KOPT-K1 (cell line): ENCODE results near the gene SLC8A3.

Experiments used
- H3K27ac ChIP-seq: fragments of 200-600 bp; sonication (generic); 2 replicates; pipeline ENCODE4 v1.5.1; 2016; ENCODE audit warnings: antibody characterized with exemption, mild to moderate bottlenecking, low read depth, low read length; ENCODE audit not compliant: poor library complexity, severe bottlenecking
- H3K36me3 ChIP-seq: fragments of 200-600 bp; sonication (generic); 2 replicates; pipeline ENCODE4 v1.5.1; 2017; ENCODE audit warnings: antibody characterized with exemption, mild to moderate bottlenecking, low read length, moderate library complexity; ENCODE audit not compliant: insufficient read depth
- H3K9me3 ChIP-seq: fragments of 200-600 bp; sonication (generic); 2 replicates; pipeline ENCODE4 v1.5.1; 2017; ENCODE audit warnings: antibody characterized with exemption, low read length, mild to moderate bottlenecking; ENCODE audit not compliant: insufficient read depth, poor library complexity, severe bottlenecking

SLC8A3 gene

GRCh38 chr14:70114621-70115156 is 74.1 kb downstream of the SLC8A3 start:
- Histone ChIP-seq H3K36me3 (no peaks in the 10 kb centered on the region), H3K9me3 (no peaks in the 10 kb centered on the region), H3K27ac (no peak overlapping the region)

- Histone ChIP-seq H3K36me3 (no peaks in the 10 kb centered on the region), H3K27ac (no peak overlapping the region), H3K9me3 (no peaks in the 10 kb centered on the region)
Measured at GRCh38 chr14:70113211-70113610, 75.5 kb downstream of the SLC8A3 start.

- no peaks in the 10 kb centered on the region for H3K36me3 ChIP-seq
- H3K27ac ChIP-seq, result no peak overlapping the region
- no peaks in the 10 kb centered on the region for H3K9me3 ChIP-seq
Measured at GRCh38 chr14:70108419-70108818, 80.3 kb downstream of the SLC8A3 start.

- Histone ChIP-seq H3K36me3 (no peaks in the 10 kb centered on the region), H3K9me3 (no peaks in the 10 kb centered on the region), H3K27ac (no peak overlapping the region)
Measured at GRCh38 chr14:70107309-70107708, 81.4 kb downstream of the SLC8A3 start.

- Histone ChIP-seq H3K27ac (no peak overlapping the region), H3K36me3 (no peaks in the 10 kb centered on the region), H3K9me3 (no peaks in the 10 kb centered on the region)
Measured at GRCh38 chr14:70100071-70100470, 88.7 kb downstream of the SLC8A3 start.

GRCh38 chr14:70098250-70098809 is 90.4 kb downstream of the SLC8A3 start:
- Histone ChIP-seq H3K27ac (no peak overlapping the region), H3K9me3 (no peaks in the 10 kb centered on the region), H3K36me3 (no peaks in the 10 kb centered on the region)

- H3K9me3 ChIP-seq, result no peaks in the 10 kb centered on the region
- H3K27ac ChIP-seq, result no peak overlapping the region
Measured at GRCh38 chr14:70097576-70098249, 91.0 kb downstream of the SLC8A3 start.

GRCh38 chr14:70096866-70097265 is 91.9 kb downstream of the SLC8A3 start:
- no peaks in the 10 kb centered on the region for H3K9me3 ChIP-seq

More at GRCh38 chr14:70097576-70098249, 91.0 kb downstream of the SLC8A3 start:
- H3K36me3 ChIP-seq, result no peaks in the 10 kb centered on the region

GRCh38 chr14:70094631-70095030 is 94.1 kb downstream of the SLC8A3 start:
- no peak overlapping the region for H3K27ac ChIP-seq
- H3K36me3 ChIP-seq, result no peaks in the 10 kb centered on the region

More at GRCh38 chr14:70096866-70097265, 91.9 kb downstream of the SLC8A3 start:
- H3K36me3 ChIP-seq, result no peaks in the 10 kb centered on the region
- no peak overlapping the region for H3K27ac ChIP-seq

GRCh38 chr14:70094106-70094505 is 94.6 kb downstream of the SLC8A3 start:
- no peaks in the 10 kb centered on the region for H3K9me3 ChIP-seq
- H3K36me3 ChIP-seq, result no peaks in the 10 kb centered on the region
- H3K27ac ChIP-seq, result no peak overlapping the region

More at GRCh38 chr14:70094631-70095030, 94.1 kb downstream of the SLC8A3 start:
- H3K9me3 ChIP-seq, result no peaks in the 10 kb centered on the region

GRCh38 chr14:70093156-70093555 is 95.6 kb downstream of the SLC8A3 start:
- H3K36me3 ChIP-seq, result no peaks in the 10 kb centered on the region
- no peaks in the 10 kb centered on the region for H3K9me3 ChIP-seq
- H3K27ac ChIP-seq, result no peak overlapping the region

- no peaks in the 10 kb centered on the region for H3K36me3 ChIP-seq
- H3K27ac ChIP-seq, result no peak overlapping the region
- H3K9me3 ChIP-seq, result no peaks in the 10 kb centered on the region
Measured at GRCh38 chr14:70087380-70087697, 101.4 kb downstream of the SLC8A3 start.

GRCh38 chr14:70086685-70087379 is 101.9 kb downstream of the SLC8A3 start:
- Histone ChIP-seq H3K27ac (no peak overlapping the region), H3K9me3 (no peaks in the 10 kb centered on the region), H3K36me3 (no peaks in the 10 kb centered on the region)

- no peaks in the 10 kb centered on the region for H3K36me3 ChIP-seq
- no peak overlapping the region for H3K27ac ChIP-seq
Measured at GRCh38 chr14:70084226-70084625, 104.5 kb downstream of the SLC8A3 start.

GRCh38 chr14:70082394-70082793 is 106.4 kb downstream of the SLC8A3 start:
- H3K27ac ChIP-seq, result no peak overlapping the region
- H3K9me3 ChIP-seq, result no peaks in the 10 kb centered on the region
- H3K36me3 ChIP-seq, result no peaks in the 10 kb centered on the region

More at GRCh38 chr14:70084226-70084625, 104.5 kb downstream of the SLC8A3 start:
- no peaks in the 10 kb centered on the region for H3K9me3 ChIP-seq
